ENCODE results near the gene YAP1. TPM values are rescaled to one million over a fixed set of nuclear protein-coding genes. Genes with fewer than 3 reads are reported as not detected.

Gene YAP1
- total RNA-seq (2014; rRNA removed; shearing (Covaris generic)): 118 and 136 TPM in 2 replicates
- 11.0 and 11.9 TPM in 2 replicates for polyA plus RNA-seq (2016; fragmentation: Nextera tagmentation; extraction: Ambion mirVana)

DNA sequence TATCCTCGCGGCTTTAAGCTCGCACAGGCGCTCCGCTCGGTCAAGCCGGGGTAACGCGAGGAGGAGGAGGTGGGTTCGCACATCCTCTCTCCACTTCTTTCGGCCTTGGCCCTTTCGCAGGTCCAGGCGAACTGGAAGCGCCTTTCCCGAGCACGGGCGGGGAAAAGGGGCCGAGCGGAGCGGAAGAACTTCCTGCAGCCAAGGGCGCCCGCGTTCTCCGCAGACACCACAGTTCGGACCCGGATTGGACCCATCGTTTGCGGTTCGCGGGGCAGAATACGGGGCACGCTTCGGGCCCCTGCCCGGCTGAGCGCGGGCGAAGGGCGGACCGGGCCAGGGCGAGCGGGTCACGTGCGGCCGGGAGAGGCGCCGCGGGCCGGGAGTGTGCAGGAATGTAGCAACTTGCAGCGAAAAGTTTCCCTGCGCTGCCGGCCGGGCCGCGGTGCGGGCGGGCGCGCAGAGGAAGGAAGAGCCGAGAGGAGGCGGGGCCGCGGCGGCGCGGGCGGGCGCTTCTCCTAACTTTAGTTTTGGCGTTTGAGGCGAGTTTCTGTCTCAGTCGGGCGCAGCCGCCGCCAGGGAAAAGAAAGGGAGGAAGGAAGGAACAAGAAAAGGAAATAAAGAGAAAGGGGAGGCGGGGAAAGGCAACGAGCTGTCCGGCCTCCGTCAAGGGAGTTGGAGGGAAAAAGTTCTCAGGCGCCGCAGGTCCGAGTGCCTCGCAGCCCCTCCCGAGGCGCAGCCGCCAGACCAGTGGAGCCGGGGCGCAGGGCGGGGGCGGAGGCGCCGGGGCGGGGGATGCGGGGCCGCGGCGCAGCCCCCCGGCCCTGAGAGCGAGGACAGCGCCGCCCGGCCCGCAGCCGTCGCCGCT lies at the start of gene YAP1:
Gene YAP1, plus strand, starts transcription at position 552 of the 865 bp plus-strand sequence. CDS start 402 bp downstream, outside the sequence.
- Histone ChIP-seq H3K36me3 (ENCODE audit: low read depth) (peaks cover 5% of the 10 kb centered on the region; the same call in 1 of the 2 replicates), H3K9me2 (ENCODE audit: insufficient read depth) (no peaks in the 10 kb centered on the region), H3K9me3 (ENCODE audit: low read depth) (no peaks in the 10 kb centered on the region), H2AFZ (peak within 1 kb of the TSS; percentile 95), H3K27me3 (replicated peaks; ENCODE audit: insufficient read depth) (no peaks in the 10 kb centered on the region), H4K20me1 (ENCODE audit: insufficient read depth) (no peaks in the 10 kb centered on the region), H3K27ac (peak within 1 kb of the TSS; percentile 92), H3K4me1 (ENCODE audit: insufficient read depth) (peaks cover 24% of the 10 kb centered on the region), H3K79me2 (ENCODE audit: insufficient read depth) (peaks cover 61% of the 10 kb centered on the region), H3K9ac (peak within 1 kb of the TSS; percentile 92), H3F3A (ENCODE audit: insufficient read depth) (peaks cover 36% of the 10 kb centered on the region), H3K4me2 (ENCODE audit: unreplicated experiment) (peak within 1 kb of the TSS; percentile 88), H3K4me3 (peak within 1 kb of the TSS; percentile 84)
- WGBS, 2 experiments (ENCODE audit: low coverage in 1 of 2, low lambda C conversion rate in 2 of 2, missing lambda C conversion rate in 2 of 2): 1 to 2% methylated on average over 58 to 85 of the region's 104 CpGs
- no peak for TF ChIP-seq EZH2phosphoT487 (IDR thresholded peaks at IDR 0.05; ENCODE audit: insufficient read depth, low read depth)
- TF ChIP-seq EZH2 (IDR thresholded peaks at IDR 0.05; ENCODE audit: insufficient read depth, poor library complexity, severe bottlenecking): no peak
- peak; percentile 95 for DNase-seq
- in situ Hi-C loops (cut with MboI): no loop called here

DNA sequence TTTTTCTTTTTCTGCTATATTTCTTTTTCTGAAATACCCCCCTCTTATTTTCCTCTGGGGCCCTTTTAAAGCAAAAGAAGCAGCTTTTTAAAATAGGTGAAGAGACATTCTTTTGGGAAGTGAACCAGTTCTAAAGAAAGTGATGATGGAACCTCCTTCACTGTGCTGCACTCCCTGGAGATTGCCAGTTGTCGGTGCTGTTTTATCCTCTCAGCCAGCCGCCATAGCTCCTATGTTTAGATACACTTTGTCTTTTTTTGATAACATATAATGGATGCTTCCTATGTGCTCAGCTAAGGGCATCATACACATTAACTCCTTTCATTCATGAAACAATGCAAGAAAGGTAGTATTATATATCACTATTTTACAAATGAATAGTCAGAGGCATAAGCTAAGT lies 49.0 kb upstream of the YAP1 start:
- Histone ChIP-seq H3K27me3 (replicated peaks; ENCODE audit: insufficient read depth) (no peaks in the 10 kb centered on the region), H3K36me3 (ENCODE audit: low read depth) (no peaks in the 10 kb centered on the region), H2AFZ (no peak overlapping the region), H3K4me1 (ENCODE audit: insufficient read depth) (no peaks in the 10 kb centered on the region), H3K27ac (no peak overlapping the region), H3K79me2 (ENCODE audit: insufficient read depth) (no peaks in the 10 kb centered on the region), H3K9me2 (ENCODE audit: insufficient read depth) (no peaks in the 10 kb centered on the region), H3F3A (ENCODE audit: insufficient read depth) (no peaks in the 10 kb centered on the region), H3K9ac (no peak overlapping the region), H3K4me2 (ENCODE audit: unreplicated experiment) (no peak overlapping the region), H4K20me1 (ENCODE audit: insufficient read depth) (no peaks in the 10 kb centered on the region), H3K9me3 (ENCODE audit: low read depth) (no peaks in the 10 kb centered on the region), H3K4me3 (no peak overlapping the region)
- 35 to 52% methylated on average over 2 of the region's 2 CpGs for WGBS, 2 experiments (ENCODE audit: low coverage in 1 of 2, low lambda C conversion rate in 2 of 2, missing lambda C conversion rate in 2 of 2)
- DNase-seq: peak; percentile 30
- in situ Hi-C loops (cut with MboI): no loop called here
- no peak for TF ChIP-seq EZH2phosphoT487 (IDR thresholded peaks at IDR 0.05; ENCODE audit: insufficient read depth, low read depth)
- no peak for TF ChIP-seq EZH2 (IDR thresholded peaks at IDR 0.05; ENCODE audit: insufficient read depth, poor library complexity, severe bottlenecking)

DNA sequence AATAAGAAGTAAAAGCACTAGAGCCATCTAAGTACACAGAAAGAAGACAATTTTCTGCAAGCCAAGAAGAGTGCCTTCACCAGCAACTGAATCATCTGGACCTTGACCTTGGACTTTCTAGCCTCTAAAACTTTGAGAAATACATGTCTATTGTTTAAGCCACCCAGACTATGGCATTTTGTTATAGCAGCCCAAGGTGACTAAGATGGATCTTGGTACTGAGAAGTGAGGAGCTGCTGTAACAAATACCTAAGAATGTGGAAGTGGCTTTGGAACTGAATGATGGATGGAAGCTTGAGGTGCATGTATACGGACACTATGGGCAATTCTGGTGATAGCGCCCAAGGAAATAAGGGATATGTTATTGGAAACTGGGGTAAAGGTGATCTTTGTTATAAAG lies 48.1 kb upstream of the YAP1 start:
- no peak overlapping the region for H3K9ac ChIP-seq
- no peak overlapping the region for H2AFZ ChIP-seq
- no peak overlapping the region for H3K27ac ChIP-seq
- no peak overlapping the region for H3K4me3 ChIP-seq
- no peak overlapping the region for H3K4me2 ChIP-seq (ENCODE audit: unreplicated experiment)
- no peaks in the 10 kb centered on the region for H3K36me3 ChIP-seq (ENCODE audit: low read depth)
- in situ Hi-C loops (cut with MboI): no loop called here
- WGBS, 2 experiments (ENCODE audit: low coverage in 1 of 2, low lambda C conversion rate in 2 of 2, missing lambda C conversion rate in 2 of 2): 92 to 100% methylated on average over 2 of the region's 2 CpGs
- no peaks in the 10 kb centered on the region for H3K27me3 ChIP-seq (replicated peaks; ENCODE audit: insufficient read depth)
- H4K20me1 ChIP-seq (ENCODE audit: insufficient read depth): no peaks in the 10 kb centered on the region
- H3K9me2 ChIP-seq (ENCODE audit: insufficient read depth): no peaks in the 10 kb centered on the region
- H3F3A ChIP-seq (ENCODE audit: insufficient read depth): no peaks in the 10 kb centered on the region
- no peak for DNase-seq
- no peaks in the 10 kb centered on the region for H3K79me2 ChIP-seq (ENCODE audit: insufficient read depth)
- no peaks in the 10 kb centered on the region for H3K4me1 ChIP-seq (ENCODE audit: insufficient read depth)
- H3K9me3 ChIP-seq (ENCODE audit: low read depth): no peaks in the 10 kb centered on the region
- no peak for TF ChIP-seq EZH2 (IDR thresholded peaks at IDR 0.05; ENCODE audit: insufficient read depth, poor library complexity, severe bottlenecking)
- TF ChIP-seq EZH2phosphoT487 (IDR thresholded peaks at IDR 0.05; ENCODE audit: insufficient read depth, low read depth): no peak

DNA sequence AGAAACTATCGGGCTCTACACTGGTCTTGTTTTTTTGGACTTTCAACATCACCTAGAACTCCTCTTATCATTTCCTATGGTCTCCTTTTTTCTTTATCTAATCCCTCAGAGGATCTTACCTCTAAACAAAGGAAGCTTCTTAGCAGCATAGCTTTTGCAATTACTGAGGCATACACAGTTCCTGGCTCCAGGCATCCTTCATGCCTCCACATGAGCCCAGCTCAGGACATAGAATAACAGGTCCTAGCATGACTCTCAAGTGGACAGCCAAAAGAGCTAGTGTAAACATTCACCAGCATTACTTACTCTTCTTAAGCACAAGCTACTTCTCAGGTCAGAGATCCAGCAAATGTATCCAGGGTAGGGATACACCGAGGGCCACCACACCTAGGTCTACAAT lies 45.9 kb upstream of the YAP1 start:
- Histone ChIP-seq H3K4me2 (ENCODE audit: unreplicated experiment) (no peak overlapping the region), H3K27ac (no peak overlapping the region), H3K4me1 (ENCODE audit: insufficient read depth) (no peaks in the 10 kb centered on the region), H3F3A (ENCODE audit: insufficient read depth) (no peaks in the 10 kb centered on the region), H3K27me3 (replicated peaks; ENCODE audit: insufficient read depth) (no peaks in the 10 kb centered on the region), H3K36me3 (ENCODE audit: low read depth) (no peaks in the 10 kb centered on the region), H3K79me2 (ENCODE audit: insufficient read depth) (no peaks in the 10 kb centered on the region), H3K9me2 (ENCODE audit: insufficient read depth) (no peaks in the 10 kb centered on the region), H4K20me1 (ENCODE audit: insufficient read depth) (no peaks in the 10 kb centered on the region), H3K9me3 (ENCODE audit: low read depth) (no peaks in the 10 kb centered on the region), H2AFZ (no peak overlapping the region), H3K4me3 (no peak overlapping the region), H3K9ac (no peak overlapping the region)
- no peak for TF ChIP-seq EZH2 (IDR thresholded peaks at IDR 0.05; ENCODE audit: insufficient read depth, poor library complexity, severe bottlenecking)
- no peak for TF ChIP-seq EZH2phosphoT487 (IDR thresholded peaks at IDR 0.05; ENCODE audit: insufficient read depth, low read depth)
- no peak for DNase-seq
- WGBS, 2 experiments (ENCODE audit: low coverage in 1 of 2, low lambda C conversion rate in 2 of 2, missing lambda C conversion rate in 2 of 2): 91 to 97% methylated on average over 2 of the region's 2 CpGs
- in situ Hi-C loops (cut with MboI): no loop called here
